CD8-positive, alpha-beta memory T cell (primary cell): ENCODE results near the gene KCNH8. TPM values are rescaled to one million over a fixed set of nuclear protein-coding genes. Genes with fewer than 3 reads are reported as not detected.

ENCODE experiments used
- CTCF ChIA-PET: fragments of 350-600 bp; sonication (Branson Sonifier 250); formaldehyde crosslinking; loops from one replicate; lab custom pipeline; 2021; ENCODE audit warnings: antibody characterized with exemption; lab: Charles Lee
- POLR2A ChIA-PET: fragments of 350-600 bp; sonication (Branson Sonifier 250); formaldehyde crosslinking; loops from one replicate; lab custom pipeline; 2021; ENCODE audit warnings: antibody characterized with exemption; lab: Charles Lee
- DNase-seq, 5 donors: peaks; one replicate each; pipeline versions ENCODE4 v3.0.0 to v3.0.0-alpha.2; 2020 to 2022; ENCODE audit warnings: mixed read lengths in 1 of 5
- H3K27ac ChIP-seq: one replicate; pipeline ENCODE4 v1.7.0; 2013; ENCODE audit warnings: low read depth, mild to moderate bottlenecking, low read length, moderate library complexity
- H3K27me3 ChIP-seq: 2 replicates; pipeline ENCODE4 v1.7.0; 2013; ENCODE audit warnings: low read length, mild to moderate bottlenecking; ENCODE audit not compliant: insufficient read depth, poor library complexity, severe bottlenecking
- H3K36me3 ChIP-seq: 2 replicates; pipeline ENCODE4 v1.7.0; 2013; ENCODE audit warnings: mild to moderate bottlenecking, low read length, moderate library complexity; ENCODE audit not compliant: insufficient read depth
- H3K4me1 ChIP-seq: 2 replicates; pipeline ENCODE4 v1.7.0; 2013; ENCODE audit warnings: mild to moderate bottlenecking, low read length, moderate library complexity; ENCODE audit not compliant: insufficient read depth
- H3K4me3 ChIP-seq: 2 replicates; pipeline ENCODE4 v1.7.0; 2013; ENCODE audit warnings: mild to moderate bottlenecking, low read length
- H3K9me3 ChIP-seq: 2 replicates; pipeline ENCODE4 v1.7.0; 2013; ENCODE audit warnings: mild to moderate bottlenecking, low read length
- H3K27ac Mint-ChIP-seq, 8 donors: one replicate each; pipeline ENCODE4 v1.8.0; 2020 to 2021; ENCODE audit warnings: mixed read lengths in 8 of 8, mild to moderate bottlenecking in 6 of 8, inconsistent platforms in 3 of 8, moderate library complexity in 3 of 8
- H3K27me3 Mint-ChIP-seq, 2 donors: one replicate each; pipeline ENCODE4 v1.8.0; 2020 to 2021; ENCODE audit warnings: mixed read lengths in 2 of 2, mild to moderate bottlenecking in 1 of 2, moderate library complexity in 1 of 2
- H3K36me3 Mint-ChIP-seq, 3 donors: one replicate each; pipeline ENCODE4 v1.8.0; 2020 to 2021; ENCODE audit warnings: mixed read lengths in 3 of 3, inconsistent platforms in 1 of 3, mild to moderate bottlenecking in 1 of 3
- H3K4me1 Mint-ChIP-seq, 3 donors: one replicate each; pipeline ENCODE4 v1.8.0; 2020 to 2021; ENCODE audit warnings: mixed read lengths in 3 of 3, inconsistent platforms in 1 of 3, mild to moderate bottlenecking in 1 of 3
- H3K4me3 Mint-ChIP-seq, 7 donors: one replicate each; pipeline ENCODE4 v1.8.0; 2020 to 2021; ENCODE audit warnings: mixed read lengths in 7 of 7, mild to moderate bottlenecking in 6 of 7, moderate library complexity in 4 of 7, inconsistent platforms in 2 of 7
- H3K9me3 Mint-ChIP-seq, 5 donors: one replicate each; pipeline ENCODE4 v1.8.0; 2020 to 2022; ENCODE audit warnings: mixed read lengths in 5 of 5, mild to moderate bottlenecking in 3 of 5, moderate library complexity in 2 of 5, inconsistent platforms in 1 of 5
- polyA plus RNA-seq: library from polyadenylated mRNA; unstranded; fragments of 300-500 nt; fragmentation: Illumina TruSeq; gene quantifications from one replicate; pipeline ENCODE4 v1.2.3, GENCODE V29; 2021
- total RNA-seq, 2 experiments: library from RNA; stranded (reverse); gene quantifications; one replicate each; pipeline ENCODE4 v1.2.3, GENCODE V29; 2021

Gene KCNH8
- total and polyA plus RNA-seq, 3 experiments from 2014 or later: not detected

DNA sequence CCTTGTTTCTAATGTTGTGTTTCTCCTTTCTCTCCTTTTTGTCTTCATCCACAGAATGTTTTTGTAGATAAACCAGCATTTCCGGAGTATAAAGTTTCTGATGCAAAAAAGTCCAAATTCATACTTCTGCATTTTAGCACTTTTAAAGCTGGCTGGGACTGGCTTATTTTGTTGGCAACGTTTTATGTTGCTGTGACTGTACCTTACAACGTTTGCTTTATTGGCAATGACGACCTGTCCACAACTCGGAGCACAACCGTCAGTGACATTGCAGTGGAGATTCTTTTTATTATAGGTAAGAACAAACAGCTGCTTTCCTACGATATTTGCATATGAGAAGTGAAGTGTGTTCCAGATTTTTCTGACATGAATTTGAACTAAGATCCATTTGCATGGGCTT is 199.4 kb downstream of the KCNH8 start:
- no peaks in the 10 kb centered on the region for H3K27me3 Mint-ChIP-seq
- no peak for DNase-seq
- Histone ChIP-seq H3K9me3 (no peaks in the 10 kb centered on the region), H3K36me3 (no peaks in the 10 kb centered on the region), H3K27me3 (no peaks in the 10 kb centered on the region), H3K4me1 (no peaks in the 10 kb centered on the region), H3K27ac (no peak overlapping the region), H3K4me3 (no peak overlapping the region)
- ChIA-PET POLR2A (no interaction called here), CTCF (no interaction called here)
- H3K36me3 Mint-ChIP-seq: no peaks in the 10 kb centered on the region
- no peak overlapping the region for H3K27ac Mint-ChIP-seq
- no peak overlapping the region for H3K4me3 Mint-ChIP-seq
- peaks cover 0 to 2% (median 0%) of the 10 kb centered on the region in 5 donors for H3K9me3 Mint-ChIP-seq
- no peaks in the 10 kb centered on the region for H3K4me1 Mint-ChIP-seq

DNA sequence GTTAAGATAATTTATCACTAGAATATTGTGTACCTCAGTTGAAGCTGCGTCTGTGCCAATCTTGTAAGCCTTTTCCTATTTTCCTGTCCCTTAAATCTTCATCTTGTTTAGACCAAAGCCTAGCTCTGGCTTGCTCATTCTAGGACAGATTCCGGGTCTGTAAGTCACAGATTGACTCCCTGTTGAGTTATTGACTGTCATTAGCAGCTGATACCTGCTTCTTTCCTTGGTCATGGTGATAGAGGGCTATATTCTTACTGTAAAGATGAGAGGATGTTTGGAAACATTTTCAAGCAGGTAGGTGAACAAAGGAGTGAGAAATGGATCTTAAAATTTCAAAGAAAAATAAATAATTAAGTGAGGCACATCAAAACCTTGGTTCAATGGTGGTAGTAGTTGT is 200.2 kb downstream of the KCNH8 start:
- no peaks in the 10 kb centered on the region for H3K4me1 Mint-ChIP-seq
- Histone ChIP-seq H3K27me3 (no peaks in the 10 kb centered on the region), H3K9me3 (no peaks in the 10 kb centered on the region), H3K36me3 (no peaks in the 10 kb centered on the region), H3K4me1 (no peaks in the 10 kb centered on the region), H3K27ac (no peak overlapping the region), H3K4me3 (no peak overlapping the region)
- POLR2A ChIA-PET: no interaction called here
- no peaks in the 10 kb centered on the region for H3K27me3 Mint-ChIP-seq
- CTCF ChIA-PET: no interaction called here
- no peaks in the 10 kb centered on the region for H3K36me3 Mint-ChIP-seq
- peaks cover 0 to 2% (median 0%) of the 10 kb centered on the region in 5 donors for H3K9me3 Mint-ChIP-seq
- no peak overlapping the region for H3K4me3 Mint-ChIP-seq
- DNase-seq: no peak
- no peak overlapping the region for H3K27ac Mint-ChIP-seq

DNA sequence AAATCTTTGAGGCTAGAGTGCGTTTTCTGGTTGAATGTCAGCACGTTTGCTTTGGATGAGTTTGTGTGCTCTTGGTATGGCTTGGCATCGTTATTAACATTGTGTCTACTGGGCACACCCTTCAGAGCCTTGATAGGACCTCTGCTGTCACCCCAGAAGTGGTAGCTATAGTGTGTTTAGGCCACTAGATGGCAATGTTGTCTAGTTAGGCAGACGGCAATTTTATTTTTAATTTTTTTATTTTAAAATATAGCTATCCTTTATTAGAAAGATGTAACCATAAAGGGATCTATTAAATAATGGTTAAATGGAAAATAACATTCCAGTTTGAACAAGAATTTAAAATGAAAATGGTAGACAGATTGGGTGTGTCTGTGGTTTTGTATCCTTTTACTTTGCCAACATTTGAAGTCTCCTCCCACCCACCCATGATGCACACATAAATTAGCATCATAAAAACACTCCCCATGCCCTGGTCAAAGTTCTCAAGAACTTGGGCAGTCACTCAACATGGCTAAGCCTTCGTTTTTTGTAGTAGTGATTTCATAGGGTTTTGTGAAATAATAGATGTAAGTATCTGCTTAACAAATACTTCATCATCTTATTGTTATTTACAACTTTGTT is 200.7 kb downstream of the KCNH8 start:
- H3K27ac ChIP-seq: no peak overlapping the region
- H3K9me3 ChIP-seq: no peaks in the 10 kb centered on the region
- no peaks in the 10 kb centered on the region for H3K4me1 ChIP-seq
- Mint-ChIP-seq H3K27ac (no peak overlapping the region), H3K9me3 (peaks cover 0 to 2% (median 0%) of the 10 kb centered on the region in 5 donors), H3K36me3 (no peaks in the 10 kb centered on the region), H3K27me3 (no peaks in the 10 kb centered on the region), H3K4me1 (no peaks in the 10 kb centered on the region), H3K4me3 (no peak overlapping the region)
- DNase-seq: no peak
- H3K36me3 ChIP-seq: no peaks in the 10 kb centered on the region
- ChIA-PET CTCF (no interaction called here), POLR2A (no interaction called here)
- no peaks in the 10 kb centered on the region for H3K27me3 ChIP-seq
- H3K4me3 ChIP-seq: no peak overlapping the region

DNA sequence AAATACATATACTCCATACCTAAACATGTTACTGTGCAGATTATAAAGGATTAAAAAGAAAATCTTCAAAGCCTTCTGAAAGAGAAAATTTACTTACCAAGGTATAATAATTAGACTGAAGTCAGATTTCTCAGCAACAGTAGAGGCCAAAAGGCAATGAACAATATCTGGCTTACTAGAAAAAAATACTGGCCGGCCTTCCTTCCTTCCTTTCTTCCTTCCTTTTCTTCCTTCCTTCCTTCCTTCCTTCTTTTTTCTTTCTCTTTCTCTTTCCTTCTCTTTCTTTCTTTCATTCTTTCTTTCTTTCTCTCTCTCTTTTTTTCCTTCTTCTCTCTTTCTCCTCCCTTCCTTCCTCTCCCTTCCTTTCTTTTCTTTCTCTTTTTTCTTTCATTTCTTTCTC is 209.6 kb downstream of the KCNH8 start:
- POLR2A ChIA-PET: no interaction called here
- no peaks in the 10 kb centered on the region for H3K9me3 ChIP-seq
- H3K36me3 ChIP-seq: no peaks in the 10 kb centered on the region
- no peak for DNase-seq
- no peak overlapping the region for H3K27ac Mint-ChIP-seq
- H3K36me3 Mint-ChIP-seq: no peaks in the 10 kb centered on the region
- no peaks in the 10 kb centered on the region for H3K27me3 ChIP-seq
- H3K27ac ChIP-seq: no peak overlapping the region
- CTCF ChIA-PET: no interaction called here
- no peak overlapping the region for H3K4me3 Mint-ChIP-seq
- peaks cover 0 to 4% (median 0%) of the 10 kb centered on the region in 5 donors for H3K9me3 Mint-ChIP-seq
- H3K27me3 Mint-ChIP-seq: no peaks in the 10 kb centered on the region
- no peak overlapping the region for H3K4me3 ChIP-seq
- no peaks in the 10 kb centered on the region for H3K4me1 Mint-ChIP-seq
- no peaks in the 10 kb centered on the region for H3K4me1 ChIP-seq

DNA sequence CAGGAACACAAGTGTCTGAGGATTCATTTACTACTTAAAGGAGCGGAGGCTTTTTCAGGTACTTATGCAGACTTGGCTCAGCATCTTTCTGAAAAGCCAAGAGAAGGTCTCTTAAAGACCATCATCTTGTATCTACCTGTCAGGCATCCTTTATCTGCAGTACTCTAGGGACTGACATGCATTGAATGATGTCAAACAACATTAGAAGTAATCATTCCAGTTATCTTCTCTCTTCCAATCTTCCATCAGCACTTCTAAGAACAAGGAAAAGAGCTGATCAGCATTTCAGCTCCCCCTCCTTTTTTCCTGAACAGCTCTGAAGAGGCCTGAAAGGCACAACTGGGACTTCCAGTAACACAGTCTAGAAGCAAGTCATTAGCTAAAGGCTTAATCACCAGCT is 214.8 kb downstream of the KCNH8 start:
- Histone ChIP-seq H3K27me3 (no peaks in the 10 kb centered on the region), H3K4me1 (no peaks in the 10 kb centered on the region), H3K36me3 (no peaks in the 10 kb centered on the region), H3K27ac (no peak overlapping the region), H3K9me3 (no peaks in the 10 kb centered on the region), H3K4me3 (no peak overlapping the region)
- no peak for DNase-seq
- Mint-ChIP-seq H3K9me3 (peaks cover 0 to 3% (median 0%) of the 10 kb centered on the region in 5 donors), H3K4me3 (no peak overlapping the region), H3K36me3 (no peaks in the 10 kb centered on the region), H3K4me1 (no peaks in the 10 kb centered on the region), H3K27ac (no peak overlapping the region), H3K27me3 (peaks cover 0 to 2% of the 10 kb centered on the region in 2 donors)
- POLR2A ChIA-PET: no interaction called here
- CTCF ChIA-PET: no interaction called here

DNA sequence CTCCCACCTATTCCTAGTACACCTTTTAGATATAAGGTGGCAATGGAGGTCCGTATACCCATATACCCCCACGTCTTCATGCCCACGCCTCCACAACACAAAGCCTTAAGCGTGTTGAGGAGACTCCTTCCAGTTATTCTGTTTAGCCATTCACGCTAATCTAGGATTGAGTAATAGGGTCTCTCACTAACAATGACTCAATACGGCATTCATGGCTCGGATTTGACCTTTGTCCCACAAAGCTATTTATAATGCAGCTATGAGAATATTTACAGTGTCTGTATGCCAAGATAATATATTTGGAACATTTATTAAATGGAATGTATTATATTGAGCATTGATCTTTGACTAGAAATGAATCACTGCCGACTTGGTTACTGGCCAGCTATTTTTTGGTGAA is 215.8 kb downstream of the KCNH8 start:
- Mint-ChIP-seq H3K4me1 (no peaks in the 10 kb centered on the region), H3K27me3 (peaks cover 0 to 2% of the 10 kb centered on the region in 2 donors), H3K36me3 (no peaks in the 10 kb centered on the region), H3K27ac (peak overlapping the region in 1 of 8 donors; percentile 21), H3K4me3 (no peak overlapping the region), H3K9me3 (no peaks in the 10 kb centered on the region)
- CTCF ChIA-PET: no interaction called here
- POLR2A ChIA-PET: no interaction called here
- H3K27ac ChIP-seq: no peak overlapping the region
- no peaks in the 10 kb centered on the region for H3K36me3 ChIP-seq
- H3K4me1 ChIP-seq: no peaks in the 10 kb centered on the region
- H3K4me3 ChIP-seq: no peak overlapping the region
- DNase-seq: no peak
- no peaks in the 10 kb centered on the region for H3K27me3 ChIP-seq
- no peaks in the 10 kb centered on the region for H3K9me3 ChIP-seq

DNA sequence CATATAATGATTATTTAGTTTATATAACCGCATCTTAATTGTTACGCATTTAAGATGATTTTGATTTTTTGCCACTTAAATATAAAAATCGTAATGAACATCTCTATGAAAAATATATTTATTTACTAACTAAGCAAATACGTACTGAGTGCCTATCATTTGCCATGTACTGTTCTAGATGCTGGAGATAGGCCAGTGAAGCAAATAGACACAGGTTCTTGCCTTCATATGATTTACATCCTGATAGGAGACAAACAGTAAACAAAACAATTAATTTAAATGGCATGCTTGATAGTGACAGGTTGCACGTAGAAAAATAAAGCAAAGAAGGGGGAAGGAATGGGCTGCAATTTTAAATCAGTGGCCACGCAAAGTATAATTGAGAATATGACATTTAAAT is 217.2 kb downstream of the KCNH8 start:
- Mint-ChIP-seq H3K4me1 (no peaks in the 10 kb centered on the region), H3K9me3 (no peaks in the 10 kb centered on the region), H3K4me3 (no peak overlapping the region), H3K36me3 (no peaks in the 10 kb centered on the region), H3K27ac (no peak overlapping the region), H3K27me3 (peaks cover 0 to 2% of the 10 kb centered on the region in 2 donors)
- no peaks in the 10 kb centered on the region for H3K27me3 ChIP-seq
- H3K9me3 ChIP-seq: no peaks in the 10 kb centered on the region
- ChIA-PET CTCF (no interaction called here), POLR2A (no interaction called here)
- no peak for DNase-seq
- no peak overlapping the region for H3K27ac ChIP-seq
- no peaks in the 10 kb centered on the region for H3K4me1 ChIP-seq
- H3K4me3 ChIP-seq: no peak overlapping the region
- no peaks in the 10 kb centered on the region for H3K36me3 ChIP-seq

DNA sequence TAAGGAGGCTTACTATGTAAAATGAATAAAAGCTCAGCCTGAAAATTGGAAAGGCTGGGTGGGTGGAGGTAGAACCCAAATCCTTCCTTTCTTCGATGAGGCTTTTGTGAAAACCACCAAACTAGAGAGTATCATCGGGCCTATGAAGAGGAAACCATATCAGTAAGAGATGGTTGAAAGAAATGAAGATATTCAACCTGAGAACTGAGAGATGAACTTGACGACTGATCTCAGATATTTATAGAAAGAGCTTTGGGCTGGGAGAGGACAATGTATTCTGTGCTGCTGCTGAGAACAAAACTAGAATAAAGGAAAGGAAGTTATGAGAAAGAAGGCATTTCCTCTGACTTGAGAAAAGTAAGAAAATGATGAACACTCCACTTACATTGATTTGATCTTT is 236.6 kb downstream of the KCNH8 start:
- H3K4me1 Mint-ChIP-seq: no peaks in the 10 kb centered on the region
- Histone ChIP-seq H3K4me1 (no peaks in the 10 kb centered on the region), H3K9me3 (no peaks in the 10 kb centered on the region), H3K36me3 (no peaks in the 10 kb centered on the region), H3K27ac (no peak overlapping the region), H3K4me3 (no peak overlapping the region), H3K27me3 (no peaks in the 10 kb centered on the region)
- ChIA-PET CTCF (no interaction called here), POLR2A (no interaction called here)
- H3K9me3 Mint-ChIP-seq: peaks cover 0 to 16% (median 0%) of the 10 kb centered on the region in 5 donors
- no peak for DNase-seq
- no peak overlapping the region for H3K27ac Mint-ChIP-seq
- H3K4me3 Mint-ChIP-seq: no peak overlapping the region
- H3K27me3 Mint-ChIP-seq: no peaks in the 10 kb centered on the region
- H3K36me3 Mint-ChIP-seq: no peaks in the 10 kb centered on the region
